Subcutaneous adipose tissue (tissue), 4 donors: ENCODE data around the gene GEMIN4. TPM values are rescaled to one million over a fixed set of nuclear protein-coding genes. Genes with fewer than 3 reads are reported as not detected.

Experiments
- total RNA-seq, 4 donors: library from RNA; depleted of rRNA; stranded (reverse); fragments of >200 nt; gene quantifications; one replicate each; pipeline ENCODE4 v1.1.0, GENCODE V29; 2016
- TF ChIP-seq, protein P1 (sequence below): fragments of 450-650 bp; IDR thresholded peaks from one replicate; pipeline ENCODE4 v1.5.1; 2016; ENCODE audit warnings: low read depth, mild to moderate bottlenecking, control low read depth, antibody characterized with exemption, moderate library complexity

GEMIN4 gene
- total RNA-seq, 4 donors from 2014 or later: 11.1 to 25.1 (median 14.7) TPM

GRCh38 chr17:696369-696768 lies 55.7 kb downstream of the GEMIN4 start:
- TF ChIP-seq, protein P1, sequence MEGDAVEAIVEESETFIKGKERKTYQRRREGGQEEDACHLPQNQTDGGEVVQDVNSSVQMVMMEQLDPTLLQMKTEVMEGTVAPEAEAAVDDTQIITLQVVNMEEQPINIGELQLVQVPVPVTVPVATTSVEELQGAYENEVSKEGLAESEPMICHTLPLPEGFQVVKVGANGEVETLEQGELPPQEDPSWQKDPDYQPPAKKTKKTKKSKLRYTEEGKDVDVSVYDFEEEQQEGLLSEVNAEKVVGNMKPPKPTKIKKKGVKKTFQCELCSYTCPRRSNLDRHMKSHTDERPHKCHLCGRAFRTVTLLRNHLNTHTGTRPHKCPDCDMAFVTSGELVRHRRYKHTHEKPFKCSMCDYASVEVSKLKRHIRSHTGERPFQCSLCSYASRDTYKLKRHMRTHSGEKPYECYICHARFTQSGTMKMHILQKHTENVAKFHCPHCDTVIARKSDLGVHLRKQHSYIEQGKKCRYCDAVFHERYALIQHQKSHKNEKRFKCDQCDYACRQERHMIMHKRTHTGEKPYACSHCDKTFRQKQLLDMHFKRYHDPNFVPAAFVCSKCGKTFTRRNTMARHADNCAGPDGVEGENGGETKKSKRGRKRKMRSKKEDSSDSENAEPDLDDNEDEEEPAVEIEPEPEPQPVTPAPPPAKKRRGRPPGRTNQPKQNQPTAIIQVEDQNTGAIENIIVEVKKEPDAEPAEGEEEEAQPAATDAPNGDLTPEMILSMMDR: no peak

Other genes starting within 250 kb of the GEMIN4 start
- 10 to 100 TPM; 30.4 to 60.1 (median 31.9) TPM for gene VPS53, start 37.4 kb downstream of the GEMIN4 start, total RNA-seq
- gene TLCD3A, start 19.7 kb downstream of the GEMIN4 start, total RNA-seq: 1 to 10 TPM; 2.2 to 4.4 (median 2.9) TPM
- gene GLOD4, start 30.0 kb upstream of the GEMIN4 start, total RNA-seq: 10 to 100 TPM; 32.9 to 45.0 (median 41.4) TPM
- gene MRM3, start 30.1 kb upstream of the GEMIN4 start, total RNA-seq: 10 to 100 TPM; 12.4 to 22.8 (median 15.5) TPM
- 10 to 100 TPM in 1 of 4 donors, 1 to 10 TPM in 3; 2.9 to 24.3 (median 7.4) TPM for gene NXN, start 227.5 kb upstream of the GEMIN4 start, total RNA-seq
- 10 to 100 TPM in 2 of 4 donors, 1 to 10 TPM in 2; 9.9 to 11.7 (median 10.3) TPM for gene TIMM22, start 244.9 kb upstream of the GEMIN4 start, total RNA-seq